CD4-positive, alpha-beta T cell treated with Interleukin-12 subunit alpha and Interleukin-12 subunit beta, for 1 hour (primary cell): ENCODE data around the gene SPECC1L.
"Not testable (repeated sequence)": the region's sequence is repeated elsewhere in the genome, so short reads cannot be mapped to it uniquely, and the experiment has no call there.

ENCODE experiments used
- DNase-seq: peaks from one replicate; pipeline ENCODE4 v3.0.0-alpha.2; 2020

Gene SPECC1L

DNA sequence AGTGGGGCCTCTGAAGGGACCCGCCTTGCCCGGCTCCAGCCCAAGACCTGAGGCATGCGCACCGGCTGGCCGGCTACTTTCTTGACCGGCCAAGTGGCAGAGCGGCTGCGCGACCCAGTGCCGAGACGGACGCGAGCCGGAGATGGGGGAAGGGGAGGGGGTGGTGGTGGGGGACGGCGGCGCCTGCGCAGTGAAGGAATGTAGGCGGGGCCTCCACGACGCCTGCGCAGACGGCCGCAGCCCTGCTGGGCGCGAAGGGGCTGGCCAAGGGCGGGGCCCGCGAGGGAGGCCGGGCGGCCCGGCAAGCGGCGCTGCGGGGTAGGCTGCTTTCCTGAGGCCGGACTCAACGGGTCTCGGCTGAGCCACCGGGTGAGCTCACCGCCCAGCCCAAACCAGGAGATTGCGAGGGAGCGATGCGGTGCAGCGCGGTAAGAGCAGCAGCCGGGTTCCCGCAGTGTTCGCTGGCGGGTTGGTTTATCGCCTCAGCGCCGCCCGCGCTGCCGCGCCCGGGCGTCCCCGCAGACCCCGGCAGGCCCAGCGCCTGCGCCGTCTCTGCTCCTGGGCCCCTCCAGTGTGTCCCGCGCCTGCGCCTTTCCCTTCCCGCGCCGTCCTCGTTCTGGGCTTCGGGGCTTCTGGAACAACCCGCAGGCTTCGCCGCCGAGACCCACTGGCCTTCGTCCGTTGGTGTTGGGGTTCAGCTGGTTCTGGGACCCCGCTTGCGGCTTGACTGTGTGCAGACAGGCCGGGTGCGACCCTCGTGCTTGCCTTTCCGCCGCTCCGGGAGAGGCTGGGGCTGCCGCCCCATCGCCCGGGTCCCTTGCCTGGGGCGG, at the start of gene SPECC1L:
TSS of gene SPECC1L (plus strand) at position 276 of the 830 bp plus-strand sequence. CDS start 31,401 bp downstream, outside the sequence.
- peak; percentile 93 for DNase-seq

GRCh38 chr22:24224468-24224867, 46.2 kb upstream of the SPECC1L start:
- no peak for DNase-seq

DNA sequence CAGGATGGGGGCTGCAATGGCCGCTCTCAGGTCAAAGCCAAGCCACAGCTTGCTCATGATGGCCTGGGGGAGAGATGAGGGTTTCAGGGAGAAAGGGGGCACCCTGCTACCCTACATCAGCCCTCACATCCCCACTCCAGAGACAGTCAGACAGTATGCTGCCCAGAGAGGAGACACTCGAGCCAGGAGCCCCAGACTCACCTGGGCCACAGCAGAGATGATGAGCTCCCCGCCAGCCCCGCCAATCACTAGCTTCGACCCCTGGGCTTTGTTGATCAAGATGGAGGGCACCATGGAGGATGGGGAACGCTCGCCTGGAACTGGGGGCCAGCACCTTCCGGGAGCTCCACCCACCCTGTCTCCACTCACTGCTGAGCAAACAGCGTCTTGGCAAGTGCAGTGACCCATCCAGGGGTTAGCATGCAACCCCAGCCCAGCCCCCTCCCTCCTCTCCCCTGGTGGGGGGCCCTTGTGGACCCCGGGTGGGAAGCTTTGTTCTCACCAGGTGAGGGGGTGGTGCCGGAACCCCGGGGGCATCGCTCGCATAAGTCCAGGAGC, 45.5 kb upstream of the SPECC1L start:
- no peak for DNase-seq

DNA sequence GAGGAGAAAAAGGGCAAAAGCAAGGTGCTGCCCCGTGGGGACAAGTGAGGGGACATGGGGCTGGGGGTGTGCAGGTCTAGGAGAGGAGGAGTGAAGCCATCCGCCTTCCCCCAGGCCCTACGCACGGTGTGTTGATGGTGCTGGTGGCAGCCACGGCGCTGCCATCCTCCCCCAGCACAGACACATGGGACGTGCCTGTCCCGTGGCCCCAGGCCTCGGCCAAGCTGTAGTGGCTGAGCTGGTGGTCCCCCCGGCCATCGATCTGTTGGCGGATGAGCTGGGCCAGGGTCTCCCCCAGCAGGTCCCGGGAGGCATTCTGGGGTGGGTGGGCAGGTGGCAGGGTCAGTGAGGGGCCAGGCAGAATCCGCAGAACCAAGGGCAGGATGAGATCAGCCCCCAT, 44.7 kb upstream of the SPECC1L start:
- no peak for DNase-seq

DNA sequence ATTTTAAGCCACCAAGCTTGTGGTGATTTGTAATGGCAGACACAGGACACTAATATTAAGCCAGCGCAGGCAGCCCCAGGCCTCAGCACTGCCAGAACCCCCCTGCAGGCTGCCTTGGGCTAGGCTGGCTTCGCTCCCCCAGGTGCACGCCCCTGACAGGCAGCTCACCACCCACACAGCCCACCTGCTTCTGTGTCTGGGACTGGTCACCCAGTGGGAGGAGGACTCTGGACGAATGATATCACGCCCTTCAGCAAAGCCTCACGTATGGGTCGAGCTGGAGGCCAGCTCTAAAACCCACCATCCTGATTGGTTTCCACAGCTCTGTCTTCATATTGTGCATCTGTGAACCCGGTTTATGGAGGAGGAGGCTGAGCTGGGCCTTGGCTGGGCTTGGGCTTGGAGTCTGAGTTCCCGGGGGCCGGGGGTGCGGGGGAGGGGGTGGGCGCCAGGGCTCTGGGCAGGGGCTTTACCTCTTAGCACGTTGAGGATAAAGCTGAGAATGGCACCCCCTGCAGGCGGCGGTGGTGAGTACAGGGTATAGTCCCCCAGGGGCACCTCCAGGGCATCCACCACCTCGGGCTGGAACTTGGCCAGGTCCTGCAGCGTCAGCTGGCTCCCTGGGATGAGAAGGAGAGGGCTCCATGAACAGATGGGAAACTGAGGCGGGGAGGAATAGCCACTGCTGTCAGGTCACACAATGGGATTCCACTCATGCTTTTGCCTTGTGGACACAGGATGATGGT, 39.5 kb upstream of the SPECC1L start:
- DNase-seq = peak; percentile 60

- no peak for DNase-seq
These were observed 38.9 kb upstream of the SPECC1L start for GRCh38 chr22:24231706-24232105.

DNA sequence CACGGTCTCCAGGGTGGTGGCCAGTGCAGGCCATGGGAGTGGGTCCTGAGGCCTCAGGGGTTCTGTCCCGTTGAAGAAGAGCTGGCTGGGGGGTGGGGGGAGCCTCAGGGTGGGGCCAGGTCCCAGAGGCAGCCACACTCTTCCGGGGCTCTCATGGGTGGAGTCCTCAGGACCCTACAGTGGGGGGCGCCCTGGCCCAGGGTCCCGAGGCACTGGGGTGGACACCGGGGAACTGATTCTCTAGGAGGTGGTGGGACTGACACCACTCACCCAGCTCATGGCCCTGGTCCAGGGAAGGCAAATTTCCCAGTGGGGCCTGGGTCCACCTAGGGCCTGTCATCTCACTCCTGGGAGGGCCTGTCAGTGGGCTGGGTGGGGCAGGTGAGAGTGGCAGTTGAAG, 38.5 kb upstream of the SPECC1L start:
- DNase-seq = no peak

GRCh38 chr22:24232725-24233124, 37.9 kb upstream of the SPECC1L start:
- DNase-seq = no peak

- no peak for DNase-seq
These were observed 37.4 kb upstream of the SPECC1L start for GRCh38 chr22:24233235-24233634.

GRCh38 chr22:24233816-24234215, 36.8 kb upstream of the SPECC1L start:
- no peak for DNase-seq

DNA sequence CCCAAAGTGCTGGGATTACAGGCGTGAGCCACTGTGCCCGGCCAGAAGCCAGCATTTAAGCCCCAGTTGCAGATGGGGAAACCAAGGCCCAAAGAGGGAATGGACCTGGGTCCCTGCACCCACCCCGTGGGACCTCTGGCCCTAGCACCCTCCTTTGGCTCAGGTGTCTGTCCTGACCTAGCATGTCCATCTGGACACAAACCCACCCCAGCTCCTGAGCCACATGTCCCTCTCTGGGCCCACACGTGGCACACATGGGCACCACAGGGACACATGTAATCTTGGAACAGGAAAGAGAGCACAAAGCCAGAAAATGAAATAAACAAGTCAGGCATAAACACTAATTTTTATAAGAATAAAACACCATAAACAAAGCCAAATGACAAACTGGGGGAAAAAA, 35.3 kb upstream of the SPECC1L start:
- DNase-seq = no peak

- no peak for DNase-seq
These were observed 34.0 kb upstream of the SPECC1L start for GRCh38 chr22:24236656-24237055.

DNA sequence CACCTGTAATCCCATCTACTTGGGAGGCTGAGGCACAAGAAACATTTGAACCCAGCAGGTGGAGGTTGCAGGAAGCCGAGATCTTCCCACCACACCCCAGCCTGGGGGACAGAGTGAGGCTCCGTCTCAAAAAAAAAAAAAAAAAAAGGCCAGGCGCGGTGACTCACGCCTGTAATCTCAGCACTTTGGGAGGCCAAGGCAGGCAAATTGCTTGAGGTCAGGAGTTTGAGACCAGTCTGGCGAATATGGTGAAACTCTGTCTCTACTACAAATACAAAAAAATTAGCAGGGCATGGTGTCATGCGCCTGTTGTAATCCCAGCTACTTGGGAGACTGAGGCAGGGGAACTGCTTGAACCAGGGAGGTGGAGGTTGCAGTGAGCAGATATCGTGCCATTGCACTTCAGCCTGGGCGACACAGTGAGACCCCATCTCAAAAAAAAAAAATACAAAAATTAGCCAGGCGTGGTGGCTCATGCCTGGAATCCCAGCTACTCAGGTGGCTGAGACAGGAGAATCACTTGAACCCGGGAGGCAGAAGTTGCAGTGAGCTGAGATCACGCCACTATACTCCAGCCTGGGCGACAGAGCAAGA, 32.4 kb upstream of the SPECC1L start:
- DNase-seq = not testable (repeated sequence)

GRCh38 chr22:24240381-24240780, 30.2 kb upstream of the SPECC1L start:
- no peak for DNase-seq

DNA sequence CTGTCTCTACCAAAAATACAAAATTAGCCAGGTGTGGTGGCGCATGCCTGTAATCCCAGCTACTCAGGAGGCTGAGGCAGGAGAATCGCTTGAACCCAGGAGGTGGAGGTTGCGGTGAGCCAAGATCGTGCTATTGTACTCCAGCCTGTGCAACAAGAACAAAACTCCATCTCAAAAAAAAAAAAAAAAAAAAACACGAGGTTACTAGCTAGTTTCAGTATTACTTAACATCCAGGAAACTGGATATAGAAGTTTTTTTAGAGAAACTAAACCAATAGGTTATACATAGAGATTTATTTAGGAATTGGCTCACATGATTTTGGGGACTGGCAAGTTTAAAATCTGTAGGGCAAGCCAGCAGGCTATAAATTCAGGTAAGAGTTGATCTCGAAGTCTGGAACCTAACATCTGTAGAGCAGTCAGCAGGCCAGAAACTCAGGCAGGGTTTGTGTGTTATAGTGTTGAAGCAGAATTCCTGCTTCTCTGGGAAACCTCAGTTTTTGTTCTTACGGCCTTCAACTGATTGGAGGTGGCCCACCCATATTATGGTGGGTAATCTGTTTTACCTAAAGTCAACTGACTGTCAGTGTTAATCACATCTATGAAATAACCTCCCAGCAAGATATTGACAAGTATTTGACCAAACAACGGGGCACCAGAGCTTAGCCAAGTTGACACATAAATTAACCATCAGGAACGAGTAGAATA, 29.5 kb upstream of the SPECC1L start:
- not testable (repeated sequence) for DNase-seq

DNA sequence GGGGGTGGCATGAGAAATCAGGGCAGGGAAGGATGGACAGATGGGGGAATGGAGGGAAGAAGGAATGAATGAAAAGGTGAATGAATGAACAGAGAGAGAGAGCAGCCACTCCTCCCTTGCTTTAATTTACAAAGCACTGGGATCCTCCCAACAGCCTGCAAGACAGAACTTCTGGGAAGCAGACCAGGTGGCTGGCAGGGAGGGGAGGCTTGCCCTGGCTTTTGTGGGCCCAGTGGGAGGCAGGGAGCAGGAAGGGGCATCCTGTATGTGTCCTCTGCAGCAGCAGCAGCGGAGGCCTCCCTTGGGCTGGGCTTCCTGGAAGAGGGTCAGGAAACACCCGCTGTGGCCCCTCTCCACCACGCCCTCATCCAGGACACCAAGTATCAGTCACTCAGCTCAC, 27.2 kb upstream of the SPECC1L start:
- DNase-seq = not testable (repeated sequence)

GRCh38 chr22:24244144-24244787, 26.4 kb upstream of the SPECC1L start:
- DNase-seq = no peak

GRCh38 chr22:24245030-24245431, 25.6 kb upstream of the SPECC1L start, which contains the start of gene GGT5:
Gene GGT5, minus strand, starts transcription at chr22:24245082. Its CDS starts 357 bp downstream, at chr22:24244725.
- not testable (repeated sequence) for DNase-seq

GRCh38 chr22:24245584-24246561, 24.8 kb upstream of the SPECC1L start:
- DNase-seq = not testable (repeated sequence)

DNA sequence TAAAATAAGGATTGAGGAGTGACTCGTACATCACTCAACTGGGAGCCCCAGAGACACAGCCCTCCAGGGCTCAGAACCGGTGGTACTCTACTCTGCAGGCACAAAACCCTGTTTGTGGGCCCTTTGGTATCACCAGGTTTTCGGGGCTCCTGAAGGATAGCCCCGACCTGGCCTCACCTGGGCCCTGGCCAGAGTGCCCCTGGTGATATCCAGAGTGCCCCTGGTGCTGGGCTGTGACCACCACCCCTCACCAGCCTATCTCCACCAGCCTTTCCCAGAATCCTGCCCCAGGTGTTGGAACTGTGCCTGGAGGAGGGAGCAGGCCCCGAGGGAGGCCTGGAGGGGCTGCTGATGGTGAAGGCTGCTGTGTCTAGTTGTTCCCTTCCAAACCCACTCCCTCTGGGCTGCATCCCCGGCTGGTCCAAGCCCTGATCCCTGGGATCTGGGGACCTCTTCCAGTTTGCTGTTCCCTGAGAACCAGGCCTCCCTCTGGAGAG, 23.6 kb upstream of the SPECC1L start:
- DNase-seq = no peak
